HUDEP-2 (cell line): ENCODE data around the gene METTL25B.
A peak's percentile ranks its signal among the peaks of the same experiment; 100 is the strongest.

Experiments
- DNase-seq, 76 experiments: peaks; one replicate each; lab custom pipeline; 2025; ENCODE audit not compliant: unreplicated experiment in 76 of 76; lab: John Stamatoyannopoulos, UW

The METTL25B gene

GRCh38 chr1:156725683-156726280 lies 2.5 kb upstream of the METTL25B start:
- DNase-seq, result peak in 73 of 76 experiments; percentile 16 to 89 (median 73)

GRCh38 chr1:156726549-156727226 lies 1.6 kb upstream of the METTL25B start:
- DNase-seq, result peak in 67 of 76 experiments; percentile 9 to 85 (median 54)

GRCh38 chr1:156727492-156727891 lies 777 bp upstream of the METTL25B start:
- DNase-seq, result no peak

- DNase-seq, result peak in 74 of 76 experiments; percentile 73 to 96 (median 90)
Measured at GRCh38 chr1:156728599-156729462, 562 bp downstream of the METTL25B start, which contains the start of gene ISG20L2. TSS of gene ISG20L2 (minus strand) at chr1:156728766. CDS start at chr1:156727652, 1,114 bp downstream.

GRCh38 chr1:156733989-156734584 lies 5.8 kb downstream of the METTL25B start:
- no peak for DNase-seq

GRCh38 chr1:156738407-156738806 lies 10.1 kb downstream of the METTL25B start:
- no peak for DNase-seq

- no peak for DNase-seq
Measured at GRCh38 chr1:156738916-156739315, 10.6 kb downstream of the METTL25B start.

- DNase-seq, result peak in 10 of 76 experiments; percentile 10 to 65 (median 32)
Measured at GRCh38 chr1:156740237-156740740, 12.0 kb downstream of the METTL25B start.

GRCh38 chr1:156740741-156741480 lies 12.6 kb downstream of the METTL25B start, which contains the start of gene MRPL24:
TSS of gene MRPL24 (minus strand) at chr1:156741088. CDS start at chr1:156738704, 2,384 bp downstream.
- DNase-seq, result peak in 75 of 76 experiments; percentile 67 to 99 (median 96)

- no peak for DNase-seq
Measured at GRCh38 chr1:156741481-156741983, 13.3 kb downstream of the METTL25B start.

GRCh38 chr1:156742017-156742416 lies 13.7 kb downstream of the METTL25B start:
- no peak for DNase-seq

- no peak for DNase-seq
Measured at GRCh38 chr1:156742801-156743200, 14.5 kb downstream of the METTL25B start.

GRCh38 chr1:156743367-156744302 lies 15.4 kb downstream of the METTL25B start:
- DNase-seq, result no peak

- DNase-seq, result no peak
Measured at GRCh38 chr1:156744344-156744743, 16.1 kb downstream of the METTL25B start.

- no peak for DNase-seq
Measured at GRCh38 chr1:156744786-156745419, 16.6 kb downstream of the METTL25B start.

- no peak for DNase-seq
Measured at GRCh38 chr1:156745881-156746280, 17.6 kb downstream of the METTL25B start.

GRCh38 chr1:156746406-156746727 lies 18.1 kb downstream of the METTL25B start:
- DNase-seq, result peak in 1 of 76 experiments; percentile 14
